Tibial artery (tissue), 4 donors: ENCODE results near the gene VGLL3.

Experiments used
- DNase-seq, 2 donors: peaks; one replicate each; pipeline ENCODE4 v3.0.0-alpha.2; 2019
- H3K27ac ChIP-seq, 2 donors: fragments of 200-600 bp; sonication (generic) in 1 of 2; 1 replicate in 1 of 2; 2 replicates in 1 of 2; pipeline ENCODE4 v1.5.1; 2018 to 2019; ENCODE audit warnings: mild to moderate bottlenecking in 1 of 2
- H3K27me3 ChIP-seq, 2 donors: fragments of 200-600 bp; sonication (generic) in 1 of 2; one replicate each; pipeline versions ENCODE4 v1.5.1 to v1.6.0; 2016 to 2019
- H3K36me3 ChIP-seq, 3 donors: fragments of 200-600 bp; sonication (generic) in 2 of 3; one replicate each; pipeline ENCODE4 v1.5.1; 2016 to 2019; ENCODE audit warnings: mild to moderate bottlenecking in 2 of 3
- H3K4me1 ChIP-seq, 4 donors: fragments of 200-600 bp; sonication (generic) in 2 of 4; 1 replicate in 3 of 4; 2 replicates in 1 of 4; pipeline ENCODE4 v1.5.1; 2016 to 2019
- H3K4me3 ChIP-seq, 2 donors: fragments of 200-600 bp; sonication (generic) in 1 of 2; 1 replicate in 1 of 2; 2 replicates in 1 of 2; pipeline ENCODE4 v1.5.1; 2018 to 2019; ENCODE audit warnings: mild to moderate bottlenecking in 2 of 2
- H3K9me3 ChIP-seq, 3 donors: fragments of 200-600 bp; sonication (generic) in 1 of 3; one replicate each; pipeline ENCODE4 v1.5.1; 2016 to 2019
- intact Hi-C: fragments of 100-400 bp; cut with DNase I; formaldehyde crosslinking; loops from one replicate; pipeline ENCODE4 v1.15.0; 2023; ENCODE audit warnings: low total_unique reads
- TF ChIP-seq, protein P1 (sequence below), 2 experiments: fragments of 200-600 bp in 1 of 2; fragments of 450-650 bp in 1 of 2; IDR thresholded peaks; one replicate each; pipeline ENCODE4 v1.5.1; 2017 to 2019; ENCODE audit warnings: antibody characterized with exemption in 2 of 2, mild to moderate bottlenecking in 1 of 2, moderate library complexity in 1 of 2

Gene VGLL3

DNA sequence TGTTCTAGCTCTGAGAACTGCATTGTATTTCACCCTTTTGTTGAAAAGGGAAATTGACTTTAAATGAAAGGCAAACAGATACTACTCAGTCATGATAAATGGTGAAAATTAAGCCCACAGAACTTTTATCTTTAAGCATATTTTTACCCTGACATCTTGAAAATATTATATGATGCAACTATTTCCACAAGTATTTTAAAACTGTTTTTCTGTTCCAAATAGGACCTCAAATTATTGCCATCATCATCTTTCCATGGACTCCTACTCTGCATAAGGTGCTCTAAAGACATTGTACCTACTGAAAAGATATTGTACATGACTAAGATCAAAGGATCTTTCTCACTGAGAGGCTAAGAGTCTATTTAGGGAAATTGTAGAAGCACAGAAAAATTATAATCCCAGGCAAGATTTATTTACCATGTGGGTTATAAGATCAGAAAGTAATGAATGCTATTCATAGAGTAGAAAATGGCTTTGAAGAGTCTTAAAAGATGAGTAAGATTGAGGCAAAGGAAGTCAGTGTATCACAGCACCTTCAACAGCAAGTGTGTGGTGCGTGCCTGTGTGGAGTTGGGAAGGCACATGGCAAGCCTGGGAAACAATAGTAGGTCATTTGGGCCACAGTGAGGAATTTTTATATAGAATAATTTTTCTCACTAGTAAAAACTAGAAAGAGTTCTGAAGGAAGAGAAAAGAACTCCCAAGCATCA, 68.8 kb downstream of the VGLL3 start:
- intact Hi-C loops = no loop called here
- Histone ChIP-seq H3K4me3 (no peak overlapping the region), H3K27me3 (no peaks in the 10 kb centered on the region), H3K36me3 (no peaks in the 10 kb centered on the region), H3K4me1 (no peaks in the 10 kb centered on the region), H3K27ac (no peak overlapping the region), H3K9me3 (no peaks in the 10 kb centered on the region)
- DNase-seq = no peak
- TF ChIP-seq, protein P1, sequence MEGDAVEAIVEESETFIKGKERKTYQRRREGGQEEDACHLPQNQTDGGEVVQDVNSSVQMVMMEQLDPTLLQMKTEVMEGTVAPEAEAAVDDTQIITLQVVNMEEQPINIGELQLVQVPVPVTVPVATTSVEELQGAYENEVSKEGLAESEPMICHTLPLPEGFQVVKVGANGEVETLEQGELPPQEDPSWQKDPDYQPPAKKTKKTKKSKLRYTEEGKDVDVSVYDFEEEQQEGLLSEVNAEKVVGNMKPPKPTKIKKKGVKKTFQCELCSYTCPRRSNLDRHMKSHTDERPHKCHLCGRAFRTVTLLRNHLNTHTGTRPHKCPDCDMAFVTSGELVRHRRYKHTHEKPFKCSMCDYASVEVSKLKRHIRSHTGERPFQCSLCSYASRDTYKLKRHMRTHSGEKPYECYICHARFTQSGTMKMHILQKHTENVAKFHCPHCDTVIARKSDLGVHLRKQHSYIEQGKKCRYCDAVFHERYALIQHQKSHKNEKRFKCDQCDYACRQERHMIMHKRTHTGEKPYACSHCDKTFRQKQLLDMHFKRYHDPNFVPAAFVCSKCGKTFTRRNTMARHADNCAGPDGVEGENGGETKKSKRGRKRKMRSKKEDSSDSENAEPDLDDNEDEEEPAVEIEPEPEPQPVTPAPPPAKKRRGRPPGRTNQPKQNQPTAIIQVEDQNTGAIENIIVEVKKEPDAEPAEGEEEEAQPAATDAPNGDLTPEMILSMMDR (IDR thresholded peaks at IDR 0.05) = no peak

DNA sequence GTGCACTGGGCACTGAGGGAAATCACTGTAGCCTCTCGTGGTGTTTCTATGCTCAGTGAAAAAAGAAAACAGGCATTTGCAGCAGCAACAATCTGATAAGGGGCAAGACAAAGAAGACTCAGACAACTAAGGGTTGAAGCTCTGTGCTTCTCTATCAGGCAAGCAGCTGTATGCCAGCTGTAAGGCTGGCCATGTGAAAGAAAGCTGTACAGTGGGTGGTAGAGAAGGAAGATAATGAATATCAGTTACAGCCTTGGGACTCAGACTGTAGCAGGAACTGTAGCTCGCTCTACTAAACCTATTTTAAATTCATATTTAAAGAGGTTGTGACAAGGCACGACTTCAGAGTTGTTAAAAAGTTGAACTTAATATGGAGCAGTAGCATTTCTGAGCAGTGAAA, 76.3 kb downstream of the VGLL3 start:
- TF ChIP-seq, protein P1 (IDR thresholded peaks at IDR 0.05) = no peak
- no peaks in the 10 kb centered on the region for H3K27me3 ChIP-seq

DNA sequence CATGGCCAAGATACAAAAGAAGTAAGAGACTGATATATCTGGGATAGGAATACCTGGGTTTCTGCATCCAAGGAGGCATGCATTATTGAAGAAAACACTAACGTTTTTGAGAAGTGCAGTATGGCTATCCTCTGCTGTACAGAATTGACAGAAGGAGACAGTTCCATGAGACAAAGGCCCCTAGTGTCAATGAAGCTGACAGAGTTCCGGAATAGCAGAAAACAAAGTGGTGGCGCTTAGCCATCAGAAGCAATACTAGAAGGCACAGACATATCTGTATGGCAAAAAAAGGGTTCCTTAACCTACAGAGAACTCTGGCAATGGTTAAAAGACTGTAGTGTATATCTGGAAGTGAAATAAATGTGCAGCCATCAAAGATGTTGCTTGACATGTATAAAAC, 77.8 kb downstream of the VGLL3 start:
- Histone ChIP-seq H3K4me1 (no peaks in the 10 kb centered on the region), H3K27ac (no peak overlapping the region), H3K27me3 (no peaks in the 10 kb centered on the region), H3K9me3 (no peaks in the 10 kb centered on the region), H3K4me3 (no peak overlapping the region), H3K36me3 (no peaks in the 10 kb centered on the region)
- DNase-seq = no peak
- intact Hi-C loops = no loop called here
- TF ChIP-seq, protein P1 (IDR thresholded peaks at IDR 0.05) = no peak

More for the DNA sequence above, 76.3 kb downstream of the VGLL3 start:
- DNase-seq = no peak
- H3K36me3 ChIP-seq = no peaks in the 10 kb centered on the region
- no peak overlapping the region for H3K4me3 ChIP-seq
- intact Hi-C loops = no loop called here
- H3K9me3 ChIP-seq = no peaks in the 10 kb centered on the region
- no peak overlapping the region for H3K27ac ChIP-seq
- no peaks in the 10 kb centered on the region for H3K4me1 ChIP-seq

DNA sequence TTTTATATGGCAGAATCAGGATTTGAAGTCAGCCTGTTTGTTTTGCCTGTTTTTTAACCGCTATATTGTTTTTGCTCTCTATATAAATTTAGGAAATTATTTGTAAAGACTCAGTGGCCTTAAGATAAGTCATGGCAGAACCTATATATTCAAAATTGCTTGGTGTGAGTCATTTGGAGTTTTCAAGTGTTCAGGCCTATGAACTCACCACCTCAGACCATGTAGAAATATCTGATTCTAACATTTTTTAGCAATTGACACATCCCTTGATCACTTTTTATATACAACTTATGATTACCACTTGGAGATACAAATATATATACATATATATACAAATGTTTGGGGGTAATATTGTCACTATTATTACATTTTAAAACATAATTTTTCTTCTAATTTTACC, 95.7 kb downstream of the VGLL3 start:
- H3K9me3 ChIP-seq = no peaks in the 10 kb centered on the region
- DNase-seq = no peak
- no peaks in the 10 kb centered on the region for H3K4me1 ChIP-seq
- H3K27ac ChIP-seq = no peak overlapping the region
- intact Hi-C loops = no loop called here
- no peaks in the 10 kb centered on the region for H3K36me3 ChIP-seq
- no peak overlapping the region for H3K4me3 ChIP-seq
- TF ChIP-seq, protein P1 (IDR thresholded peaks at IDR 0.05) = no peak
- H3K27me3 ChIP-seq = no peaks in the 10 kb centered on the region

DNA sequence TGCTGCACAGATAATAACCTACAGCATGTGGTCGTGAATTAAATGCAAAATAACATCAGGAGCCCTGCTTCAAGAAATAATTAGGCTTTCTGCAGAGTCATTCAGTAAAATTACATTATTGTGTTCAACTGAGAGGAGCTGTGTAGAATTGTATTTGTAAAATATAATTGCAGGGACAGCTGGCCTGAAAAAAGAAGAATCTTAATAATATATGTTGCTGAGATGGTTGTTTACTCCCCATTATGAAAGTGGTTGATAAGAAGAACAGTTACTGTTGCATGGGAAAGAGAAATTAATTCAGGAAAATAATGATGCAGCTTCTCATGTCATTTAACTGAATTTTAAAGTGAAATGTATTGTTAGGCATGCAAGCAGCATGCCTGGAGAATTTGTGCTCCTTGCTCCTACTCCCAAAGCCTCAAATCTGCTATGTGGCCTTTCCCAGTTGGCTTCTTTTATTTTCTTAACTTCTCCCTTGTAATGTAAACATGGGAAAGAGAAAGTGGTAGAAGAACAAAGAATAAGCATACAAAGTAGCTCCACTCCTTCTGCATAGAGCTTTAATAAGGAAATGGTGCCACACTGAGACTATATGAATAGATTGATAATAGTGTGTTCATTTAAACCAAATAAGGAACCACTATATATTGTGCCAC, 100.1 kb downstream of the VGLL3 start:
- intact Hi-C loops = no loop called here
- H3K27ac ChIP-seq = no peak overlapping the region
- no peaks in the 10 kb centered on the region for H3K9me3 ChIP-seq
- no peak overlapping the region for H3K4me3 ChIP-seq
- no peak for DNase-seq
- no peaks in the 10 kb centered on the region for H3K36me3 ChIP-seq
- TF ChIP-seq, protein P1 (IDR thresholded peaks at IDR 0.05) = no peak
- no peaks in the 10 kb centered on the region for H3K4me1 ChIP-seq
- H3K27me3 ChIP-seq = no peaks in the 10 kb centered on the region
